SK-MEL-5 (cell line): ENCODE measurements around the gene IL12B. TPM values are rescaled to one million over a fixed set of nuclear protein-coding genes. Genes with fewer than 3 reads are reported as not detected.
A peak's percentile ranks its signal among the peaks of the same experiment; 100 is the strongest.

Experiments used
- DNase-seq: peaks from one replicate; pipeline ENCODE4 v3.0.0-alpha.2; 2016; ENCODE audit warnings: low read depth, low spot score
- in situ Hi-C: cut with HindIII; loops from 2 replicates; pipeline ENCODE4 v1.10.0; 2016; ENCODE audit warnings: low sequenced_read_pairs, high pct_unique_total_duplicates, low pct_unique_long_range_greater_than_20kb
- total RNA-seq: library from RNA; depleted of rRNA; stranded (reverse); fragments of >200 nt; shearing (Covaris generic); gene quantifications from 2 replicates; pipeline ENCODE4 v1.2.3, GENCODE V29; 2014

Gene IL12B
- total RNA-seq, 1 experiment from 2014 or later, result not detected

DNA sequence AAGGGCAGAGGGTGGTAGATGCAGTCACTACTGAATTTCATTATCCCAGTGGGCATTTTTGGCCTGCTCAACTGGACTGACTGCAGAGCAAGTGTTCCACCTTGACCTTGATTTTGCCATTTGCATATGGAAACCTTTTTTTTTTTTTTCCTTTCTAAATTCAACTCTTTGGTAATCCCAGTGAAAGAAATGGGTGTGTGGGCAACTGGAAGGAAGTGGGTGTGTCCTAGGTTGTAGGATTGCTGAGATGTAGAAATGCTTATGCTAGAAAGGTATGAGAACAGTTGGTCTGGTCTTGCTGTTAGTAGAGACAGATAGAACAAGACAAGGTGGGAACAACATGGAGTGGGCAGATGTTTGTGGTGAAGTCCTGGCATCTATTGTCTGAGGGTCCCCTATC, 7.8 kb upstream of the IL12B start:
- in situ Hi-C loops, result no loop called here
- no peak for DNase-seq

DNA sequence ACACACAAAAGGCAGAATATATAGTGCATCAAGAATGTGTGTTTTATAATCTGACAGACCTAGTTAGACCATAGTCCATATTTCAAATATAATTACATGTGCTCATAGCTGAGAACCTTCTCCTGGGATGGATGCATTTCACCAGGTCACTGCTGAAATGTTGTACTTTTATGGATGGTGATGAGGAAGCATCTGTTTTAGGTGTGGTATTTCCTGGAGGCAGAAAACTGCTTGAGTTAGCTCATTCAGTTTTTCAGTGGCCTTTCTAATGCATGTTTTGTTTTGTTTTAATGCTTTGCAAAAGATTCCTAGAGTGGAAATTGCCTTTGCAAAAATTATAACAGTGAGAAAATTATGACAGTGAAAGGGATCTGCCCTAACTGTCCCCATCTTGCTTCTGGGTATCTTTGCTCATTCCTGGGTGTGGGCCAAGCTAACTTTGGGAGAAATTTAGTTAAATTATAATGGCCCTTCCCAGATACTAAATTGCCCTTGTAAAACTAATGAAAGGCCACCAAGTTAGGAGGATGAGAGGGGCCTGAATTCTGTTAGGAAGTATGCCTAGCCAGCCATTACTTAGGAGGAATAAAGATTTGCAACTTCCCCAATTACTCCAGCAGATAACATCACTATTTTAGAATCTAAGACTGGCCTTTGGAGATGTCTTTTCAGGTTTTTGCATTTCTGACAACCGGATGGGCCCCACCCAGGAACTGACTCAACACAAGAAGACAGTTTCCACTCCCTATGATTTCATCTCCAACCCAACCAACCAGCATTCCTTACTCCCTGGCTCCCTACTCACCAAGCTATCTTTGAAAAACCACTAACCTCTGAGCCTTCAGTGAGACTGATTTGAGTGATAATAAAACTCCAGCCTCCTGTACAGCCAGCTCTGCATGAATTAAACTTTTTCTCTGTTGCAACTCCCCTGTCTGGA, 7.0 kb upstream of the IL12B start:
- in situ Hi-C loops, result no loop called here
- no peak for DNase-seq

DNA sequence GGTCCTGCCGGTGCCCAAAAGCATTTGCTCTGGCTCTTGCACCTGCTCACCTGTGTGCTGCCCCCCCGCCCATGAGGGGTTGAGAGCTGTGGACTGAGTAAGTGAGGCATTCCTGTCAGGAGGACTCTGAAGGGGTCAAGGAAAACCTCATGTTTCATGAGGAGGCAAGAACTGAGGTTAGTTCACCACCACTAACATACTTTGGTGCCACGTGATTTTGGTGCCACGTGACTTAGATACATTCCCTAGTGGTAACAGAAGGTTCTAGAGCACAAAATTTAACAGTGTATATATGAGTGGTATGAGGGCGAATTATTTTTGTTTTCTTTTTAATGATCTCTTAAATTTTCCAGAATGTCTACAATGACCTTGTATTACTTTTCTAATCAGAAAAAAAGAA, 6.3 kb upstream of the IL12B start:
- DNase-seq, result no peak
- in situ Hi-C loops, result no loop called here

DNA sequence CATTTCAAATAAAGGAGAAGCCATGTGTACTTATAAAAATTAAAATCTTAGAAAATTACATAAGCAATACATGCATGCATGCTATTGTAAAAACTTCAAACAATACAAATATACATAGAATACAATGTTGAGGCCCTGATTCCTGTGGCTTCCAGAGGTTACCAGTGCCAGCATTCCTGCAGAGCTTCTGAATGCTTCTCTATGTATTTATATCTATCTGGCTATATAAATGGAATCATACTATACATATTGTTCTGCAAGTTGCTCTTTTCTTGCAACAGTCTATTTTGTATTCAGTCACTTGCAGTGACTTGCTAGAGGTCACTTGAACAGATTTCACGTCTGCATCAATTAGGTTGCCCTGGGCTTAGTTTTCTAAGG, 3.2 kb upstream of the IL12B start:
- peak; percentile 14 for DNase-seq
- in situ Hi-C loops, result no loop called here

DNA sequence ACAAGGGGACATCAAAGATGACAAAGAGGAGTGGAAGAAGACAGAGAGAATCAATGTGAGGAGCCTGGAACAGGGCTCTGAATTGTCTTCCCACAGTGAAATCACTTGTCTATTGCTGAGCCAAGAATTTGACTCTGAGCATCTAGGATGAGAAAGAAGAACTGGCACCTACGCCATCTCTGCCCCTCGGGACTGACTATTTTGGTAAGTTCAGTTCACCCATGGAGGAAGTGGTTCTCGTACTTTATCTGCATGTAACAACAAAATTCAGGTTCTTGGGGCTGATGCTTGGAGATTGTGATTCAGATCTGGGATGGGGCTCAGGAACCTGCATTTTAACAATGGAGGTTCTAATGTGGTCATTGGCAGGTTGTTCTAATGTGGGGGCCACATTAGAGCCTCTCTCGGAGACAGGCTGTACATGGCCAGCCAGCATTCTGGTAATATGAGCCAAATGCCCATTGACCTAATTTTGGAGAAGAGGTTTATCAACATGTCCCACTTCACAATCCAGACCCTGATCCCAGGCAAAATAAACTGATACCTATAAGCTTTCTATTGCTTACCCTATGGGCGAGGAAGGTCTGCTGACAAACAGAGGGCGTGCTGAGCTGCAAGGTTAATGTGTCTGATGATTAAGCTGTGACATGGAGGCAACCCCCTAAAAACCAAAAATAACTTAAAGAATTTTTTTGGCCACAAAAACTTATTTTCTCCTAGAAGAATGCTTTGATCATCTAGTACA, 2.7 kb upstream of the IL12B start:
- in situ Hi-C loops, result no loop called here

DNA sequence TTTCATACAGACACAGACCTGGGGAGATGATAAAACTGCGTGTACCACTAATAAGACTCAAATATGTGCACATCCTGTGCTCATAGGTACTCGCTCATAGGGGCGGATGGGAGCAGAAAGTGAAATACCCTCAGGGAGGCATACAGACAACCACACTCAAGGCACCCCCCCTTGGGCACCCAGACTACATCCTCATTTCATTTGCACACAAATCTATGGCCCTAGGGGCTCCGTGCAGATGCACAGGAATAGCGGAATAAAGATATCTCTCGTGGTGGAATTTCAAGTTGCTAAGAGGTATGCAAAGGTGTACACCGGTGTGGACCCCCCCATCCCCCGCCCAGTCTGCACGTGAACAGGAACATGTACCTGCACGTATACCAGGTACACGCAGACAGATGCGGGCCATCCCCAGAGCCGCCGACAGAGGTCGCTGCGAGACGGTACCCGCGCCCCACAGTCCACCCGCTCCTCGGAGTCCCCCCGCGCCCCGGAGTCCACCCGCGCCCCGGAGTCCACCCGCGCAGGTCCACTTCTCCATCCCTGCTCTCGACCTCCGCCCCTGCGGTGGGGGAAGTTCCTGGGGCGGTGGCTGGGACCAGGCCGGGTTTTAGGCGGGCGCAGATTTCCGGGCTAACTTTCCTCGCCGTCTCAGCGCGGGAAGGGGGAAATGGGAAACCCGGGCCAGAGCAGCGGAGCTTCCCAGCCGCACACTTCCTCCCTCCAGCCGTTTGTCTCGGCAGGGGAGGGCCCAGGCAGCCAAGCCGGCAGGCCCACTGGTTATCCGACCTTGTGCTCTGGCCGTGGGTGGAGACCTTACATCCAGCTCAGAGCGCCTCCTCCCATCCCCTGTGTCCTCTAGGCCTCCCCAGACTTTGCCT, 1.0 kb upstream of the IL12B start:
- DNase-seq, result peak; percentile 43
- in situ Hi-C loops, result no loop called here

More for the DNA sequence above, 2.7 kb upstream of the IL12B start:
- no peak for DNase-seq

DNA sequence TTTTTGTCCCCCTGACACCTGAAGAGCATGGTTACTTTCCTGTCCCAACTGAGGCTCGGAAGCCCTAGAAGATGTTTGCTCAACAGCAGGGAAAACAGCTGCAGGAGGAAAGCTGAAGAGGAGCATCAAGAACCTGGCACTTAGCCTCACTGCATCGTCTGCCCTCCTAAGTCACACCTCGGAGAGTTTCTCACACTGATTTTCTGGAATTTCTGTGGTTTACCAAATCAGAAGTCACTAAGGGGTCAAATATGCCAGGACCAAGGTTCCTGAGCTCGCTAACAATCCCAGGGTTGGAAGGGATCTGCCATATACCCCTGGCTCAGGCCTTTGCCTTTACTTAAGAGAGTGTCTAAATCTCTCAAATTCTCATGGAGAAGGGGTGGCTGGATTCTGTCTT, 5.3 kb downstream of the IL12B start:
- DNase-seq, result no peak
- in situ Hi-C loops, result no loop called here

DNA sequence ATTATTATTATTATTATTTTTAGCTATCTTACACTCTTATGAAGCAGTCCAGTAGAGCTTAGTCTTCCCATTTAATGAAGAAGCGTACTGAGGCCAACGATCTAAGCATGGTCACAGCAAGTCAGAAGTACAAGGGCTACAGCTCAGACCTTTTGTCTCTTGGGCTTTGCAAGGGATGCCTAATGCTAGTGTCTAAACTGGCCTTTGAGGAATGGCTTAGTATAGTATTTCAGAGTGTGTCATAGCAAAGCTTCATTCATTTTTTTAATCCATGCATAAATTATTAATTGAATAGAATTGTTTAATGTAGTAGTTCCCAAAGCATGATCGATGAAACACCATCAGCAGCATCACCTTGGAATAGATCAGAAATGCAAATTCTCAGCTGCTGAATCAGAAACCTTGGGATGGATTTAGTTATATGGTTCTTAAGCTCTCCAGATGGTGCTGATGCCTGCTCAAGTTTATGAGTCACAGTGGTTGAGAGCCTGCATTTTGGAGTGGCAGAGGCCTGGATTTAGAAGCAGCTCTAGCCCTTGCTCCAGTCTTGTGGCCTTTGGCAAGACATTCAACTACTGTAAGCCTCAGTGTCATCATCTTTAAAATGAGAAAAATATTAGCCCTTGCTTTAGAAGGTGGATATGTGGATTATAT, 6.1 kb downstream of the IL12B start:
- in situ Hi-C loops, result no loop called here
- DNase-seq, result no peak

DNA sequence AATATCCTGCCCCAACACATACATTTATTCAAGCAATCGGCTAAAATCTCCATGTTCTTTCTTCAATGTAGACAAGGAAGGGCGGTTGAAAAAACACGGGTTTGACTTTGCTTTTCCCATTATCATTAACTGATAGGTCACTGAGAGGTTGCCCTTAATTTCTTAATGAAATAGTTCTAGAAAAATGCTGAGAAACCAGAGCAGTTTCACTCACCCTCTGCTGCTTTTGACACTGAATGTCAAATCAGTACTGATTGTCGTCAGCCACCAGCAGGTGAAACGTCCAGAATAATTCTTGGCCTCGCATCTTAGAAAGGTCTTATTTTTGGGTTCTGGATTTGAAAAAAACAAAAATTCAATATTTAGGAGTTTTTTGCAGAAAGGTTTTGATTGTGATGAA, 8.1 kb downstream of the IL12B start:
- in situ Hi-C loops, result no loop called here
- no peak for DNase-seq

DNA sequence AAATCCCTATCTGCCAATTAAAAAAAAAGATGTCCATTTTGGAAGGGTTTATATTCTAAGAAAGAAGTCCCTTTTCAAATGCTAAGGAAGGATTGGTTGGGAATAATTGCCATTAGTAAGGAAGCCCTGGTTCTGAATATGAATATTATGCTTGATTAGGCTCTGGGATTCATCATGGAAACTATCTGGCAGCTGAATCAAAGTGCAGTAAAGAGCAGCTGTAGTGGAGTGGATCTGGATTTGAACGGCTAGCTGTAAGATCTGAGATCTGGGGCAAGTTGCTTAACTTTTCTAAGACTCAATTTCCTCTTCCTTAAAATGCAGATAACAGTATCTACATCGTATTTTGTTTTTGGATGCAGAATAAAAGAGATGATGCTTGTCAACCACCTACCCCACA, 10.5 kb downstream of the IL12B start:
- in situ Hi-C loops, result no loop called here
- no peak for DNase-seq

DNA sequence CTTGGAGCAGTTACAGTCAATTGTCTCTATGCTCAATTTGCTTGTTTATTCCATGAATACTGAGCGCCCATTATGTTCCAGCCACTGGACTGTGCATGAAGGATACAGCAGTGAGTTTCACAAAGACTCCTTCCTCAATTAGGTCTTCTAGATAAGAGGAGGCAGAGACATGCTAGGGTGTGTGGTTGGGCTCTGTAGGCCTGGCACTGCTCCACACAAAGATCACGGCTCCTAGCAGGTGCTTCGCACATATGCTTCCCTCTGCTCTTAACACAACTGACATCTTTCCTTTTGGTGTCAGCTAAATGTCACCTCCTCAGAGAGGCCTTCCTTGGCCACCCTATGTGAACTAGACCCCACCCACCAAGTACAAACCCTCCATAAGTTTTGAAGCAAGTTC, 10.9 kb downstream of the IL12B start:
- in situ Hi-C loops, result no loop called here
- DNase-seq, result no peak

DNA sequence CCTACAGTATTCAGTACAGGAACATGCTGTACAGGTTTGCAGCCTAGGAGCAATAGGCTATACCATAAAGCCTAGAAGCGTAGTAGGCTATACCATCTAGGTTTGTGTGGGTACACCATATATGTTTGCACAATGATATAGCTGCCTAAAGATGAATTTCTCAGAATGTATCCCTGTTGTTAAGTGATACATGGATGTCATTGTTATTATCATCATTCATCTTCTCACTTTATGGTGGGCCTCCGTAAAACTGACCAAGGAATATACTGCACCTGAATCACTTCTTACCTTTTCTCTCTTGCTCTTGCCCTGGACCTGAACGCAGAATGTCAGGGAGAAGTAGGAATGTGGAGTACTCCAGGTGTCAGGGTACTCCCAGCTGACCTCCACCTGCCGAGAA, 11.8 kb downstream of the IL12B start:
- in situ Hi-C loops, result no loop called here
- no peak for DNase-seq

DNA sequence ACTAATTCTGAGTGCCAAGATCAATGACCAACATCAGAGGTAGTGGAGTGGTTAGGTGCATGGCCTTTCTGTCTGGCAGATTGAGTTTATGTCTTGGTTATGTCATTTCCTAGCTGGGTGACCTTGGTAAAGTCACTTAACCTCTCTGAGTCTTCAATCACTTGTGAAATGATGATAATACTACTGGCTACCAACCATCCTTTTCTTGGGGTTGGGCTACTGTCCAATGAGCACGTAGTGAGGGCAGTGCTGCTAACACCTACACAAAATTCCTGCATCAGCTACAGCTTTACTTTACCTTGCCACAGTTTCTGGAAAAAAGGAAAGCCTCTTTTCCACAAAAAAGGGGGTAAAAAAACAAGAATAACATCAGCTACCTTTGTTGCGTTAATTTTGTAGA, 12.4 kb downstream of the IL12B start:
- no peak for DNase-seq
- in situ Hi-C loops, result no loop called here

DNA sequence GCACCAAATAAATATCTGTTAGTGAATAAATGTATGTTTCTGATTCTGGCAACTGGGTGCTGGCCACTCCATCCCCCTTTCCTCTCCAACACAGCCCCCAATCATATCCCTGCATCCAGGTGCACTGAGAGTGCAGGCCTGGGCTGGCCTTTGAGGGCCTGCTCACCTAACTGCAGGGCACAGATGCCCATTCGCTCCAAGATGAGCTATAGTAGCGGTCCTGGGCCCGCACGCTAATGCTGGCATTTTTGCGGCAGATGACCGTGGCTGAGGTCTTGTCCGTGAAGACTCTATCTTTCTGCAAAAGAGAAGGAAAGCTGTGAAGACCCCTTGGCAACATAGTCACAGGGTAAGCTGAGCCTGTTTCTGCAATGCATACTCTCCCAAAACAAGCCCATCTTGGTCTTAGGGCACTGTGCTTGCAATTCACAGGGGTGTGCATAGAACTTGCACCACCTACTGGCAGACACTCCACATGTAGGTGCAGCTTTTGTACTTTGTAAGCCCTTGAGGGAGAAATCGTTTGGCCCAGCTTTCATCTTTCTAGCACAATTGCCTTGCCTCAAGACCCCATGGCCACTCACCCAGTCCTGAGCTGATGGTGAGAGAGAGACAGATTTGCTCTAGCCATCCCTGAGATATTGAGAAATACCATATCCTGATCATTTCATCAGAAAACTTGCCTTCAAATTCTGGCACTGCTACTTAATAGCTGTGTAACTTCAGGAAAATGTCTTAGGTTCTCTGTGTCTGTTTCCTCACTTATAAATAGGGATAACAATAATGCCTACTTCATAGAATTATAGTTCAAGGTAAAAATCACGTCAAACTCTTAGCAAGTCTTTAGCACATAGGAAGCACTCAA, 13.5 kb downstream of the IL12B start:
- in situ Hi-C loops, result no loop called here
- peak; percentile 70 for DNase-seq

DNA sequence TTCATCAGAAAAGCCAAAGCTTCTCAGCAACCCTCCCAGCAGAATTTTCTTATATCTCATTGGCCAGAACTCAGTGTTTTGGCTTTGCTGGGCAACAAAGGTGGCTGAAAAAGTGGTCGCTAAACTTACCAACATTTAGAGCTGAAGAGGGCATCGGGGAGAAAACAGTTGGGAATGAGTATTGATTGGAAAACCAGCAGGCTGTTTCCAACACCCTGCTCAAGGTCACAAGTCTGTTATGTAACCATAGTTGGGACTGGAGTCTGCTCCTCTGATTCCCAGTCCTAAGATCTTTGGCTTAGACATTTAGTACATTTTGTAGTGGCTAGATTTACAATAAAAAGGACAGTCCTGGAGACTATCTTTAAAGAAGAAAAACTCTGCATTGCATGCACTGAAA, 17.1 kb downstream of the IL12B start:
- no peak for DNase-seq
- in situ Hi-C loops, result no loop called here

DNA sequence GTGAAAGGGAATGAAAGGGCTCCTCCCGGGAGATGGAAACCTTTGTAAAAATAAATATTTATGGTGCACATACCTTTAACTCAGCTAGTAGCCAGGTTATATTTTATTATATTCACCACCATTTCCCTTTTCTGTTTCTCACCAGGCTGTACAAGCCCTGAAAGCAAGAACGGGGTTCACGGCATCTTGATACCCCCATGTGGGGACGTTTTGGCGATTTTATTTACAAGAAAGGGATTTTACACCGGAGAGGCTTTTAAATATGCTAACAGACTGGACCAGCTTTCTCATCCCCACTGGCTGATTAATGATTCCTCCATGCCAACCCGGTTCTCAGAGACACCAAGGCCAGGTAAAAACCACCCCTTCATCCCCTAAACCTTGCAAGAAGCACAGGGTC, 19.2 kb downstream of the IL12B start:
- DNase-seq, result no peak
- in situ Hi-C loops, result no loop called here

DNA sequence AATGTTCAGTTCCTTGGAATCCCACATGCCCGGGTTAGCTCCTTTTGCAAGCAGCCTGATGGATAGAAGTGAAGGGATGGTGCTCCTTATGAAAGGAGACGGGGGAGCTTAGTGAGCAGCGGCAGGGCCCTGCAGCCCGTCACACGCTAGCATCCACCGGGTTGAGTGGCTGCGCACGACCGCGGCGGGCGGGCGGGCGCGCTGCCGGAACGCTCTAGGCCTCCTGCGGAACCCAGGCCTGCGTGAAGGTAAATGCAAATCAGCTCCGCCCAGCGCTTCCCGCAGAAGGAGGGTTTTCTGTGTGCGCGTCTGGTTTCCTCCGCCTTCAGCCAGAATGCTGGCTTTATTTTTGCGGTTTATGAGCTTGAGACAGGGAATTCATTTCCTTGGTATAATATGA, 19.8 kb downstream of the IL12B start:
- in situ Hi-C loops, result no loop called here
- DNase-seq, result no peak
